GM18499 (cell line): ENCODE measurements around the gene DDX25.

Experiments used
- ATAC-seq: cut with Tn5 transposase; IDR thresholded peaks from one replicate; pipeline ENCODE4 v1.9.1; 2021; ENCODE audit warnings: moderate number of reproducible peaks; ENCODE audit not compliant: insufficient read depth, unreplicated experiment

The DDX25 gene

DNA sequence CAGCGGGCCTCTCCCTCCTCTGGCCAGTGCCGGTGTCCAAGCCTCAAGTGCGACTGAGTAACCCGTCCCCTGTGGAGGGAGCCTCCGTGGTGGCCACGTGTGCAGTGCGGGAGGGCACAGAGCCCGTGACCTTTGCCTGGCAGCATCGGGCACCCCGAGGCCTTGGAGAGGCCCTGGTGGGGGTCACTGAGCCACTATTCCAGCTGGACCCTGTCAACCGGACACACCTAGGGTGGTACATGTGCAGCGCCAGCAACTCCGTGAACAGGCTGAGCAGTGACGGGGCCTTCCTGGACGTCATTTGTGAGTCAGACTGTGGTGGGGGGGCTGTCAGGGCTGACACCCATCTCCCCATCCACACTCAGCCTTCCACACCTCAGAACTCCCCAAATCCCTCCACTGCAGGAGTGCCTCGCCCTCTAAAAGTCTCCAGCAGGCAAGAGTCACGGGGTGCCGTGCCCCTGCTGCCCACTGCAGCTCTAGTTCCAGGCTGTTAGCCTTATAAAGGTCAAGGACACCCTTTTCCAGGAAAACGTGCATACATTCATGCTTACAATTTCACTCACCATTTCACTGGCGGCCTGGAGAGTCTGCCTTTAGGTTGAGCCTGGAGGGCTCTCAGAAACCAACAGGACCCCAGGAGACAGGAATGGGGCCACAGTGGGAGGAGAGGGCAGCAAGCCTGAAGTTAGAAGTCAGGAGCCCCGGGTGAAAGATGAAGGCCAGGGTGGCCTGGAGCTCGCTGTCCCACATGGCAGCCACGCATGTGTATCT lies 44.2 kb downstream of the DDX25 start:
- no peak for ATAC-seq

DNA sequence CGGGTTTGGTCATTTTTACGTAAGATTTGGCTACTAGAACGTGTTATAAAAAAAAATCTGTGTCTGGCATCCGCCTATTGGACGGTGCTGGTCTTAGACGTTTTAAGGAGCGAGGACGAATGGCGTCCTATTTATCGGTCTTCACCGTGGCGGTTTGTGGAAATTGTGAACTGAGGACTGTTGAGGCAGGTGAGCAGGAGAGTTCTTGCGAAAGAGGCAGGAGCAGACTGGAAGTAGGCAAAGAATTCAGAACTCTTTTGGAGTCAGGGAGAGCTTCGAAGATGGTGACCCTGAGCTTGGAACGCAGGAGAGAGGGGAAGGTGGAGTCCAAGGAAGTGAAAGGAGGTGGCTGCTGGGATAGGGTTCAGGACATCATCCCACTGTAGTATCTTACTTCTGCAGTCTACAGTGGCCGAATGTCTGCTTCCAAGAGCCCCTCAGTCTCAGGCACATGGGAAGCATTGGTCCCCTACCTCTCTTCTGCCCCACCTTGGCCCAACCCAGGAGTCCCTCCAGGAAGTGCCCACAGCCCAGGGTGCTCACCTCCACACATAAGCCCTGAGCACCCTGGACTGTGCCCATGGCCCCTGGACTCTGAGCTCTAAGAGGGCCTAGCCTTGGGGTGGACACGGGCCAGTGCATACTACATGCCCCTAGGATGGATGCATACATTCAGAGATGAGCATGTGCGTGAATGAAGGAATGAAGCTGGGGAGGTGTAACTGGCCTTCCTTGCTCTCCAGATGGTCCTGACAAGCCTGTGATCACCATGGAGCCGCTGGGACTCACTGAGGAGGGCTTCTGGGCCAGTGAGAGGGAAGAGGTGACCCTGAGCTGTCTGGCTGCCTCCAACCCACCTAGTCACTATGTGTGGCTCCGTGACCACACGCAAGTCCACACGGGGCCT lies 45.2 kb downstream of the DDX25 start:
- no peak for ATAC-seq

DNA sequence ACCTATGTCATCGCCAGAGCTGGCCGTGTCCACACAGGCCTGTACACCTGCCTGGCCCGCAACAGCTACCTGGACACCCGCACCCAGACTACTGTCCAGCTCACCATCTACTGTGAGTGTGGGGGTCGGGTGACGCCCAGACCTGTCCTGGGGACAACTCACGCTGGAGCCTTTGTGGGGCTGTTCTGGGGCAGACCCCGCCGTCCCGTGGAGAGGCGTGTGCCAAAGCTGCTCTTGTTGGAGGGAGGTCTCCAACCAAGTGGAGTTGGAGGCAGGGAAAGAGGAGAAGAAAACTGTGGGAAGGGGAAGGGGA lies 45.8 kb downstream of the DDX25 start:
- no peak for ATAC-seq

DNA sequence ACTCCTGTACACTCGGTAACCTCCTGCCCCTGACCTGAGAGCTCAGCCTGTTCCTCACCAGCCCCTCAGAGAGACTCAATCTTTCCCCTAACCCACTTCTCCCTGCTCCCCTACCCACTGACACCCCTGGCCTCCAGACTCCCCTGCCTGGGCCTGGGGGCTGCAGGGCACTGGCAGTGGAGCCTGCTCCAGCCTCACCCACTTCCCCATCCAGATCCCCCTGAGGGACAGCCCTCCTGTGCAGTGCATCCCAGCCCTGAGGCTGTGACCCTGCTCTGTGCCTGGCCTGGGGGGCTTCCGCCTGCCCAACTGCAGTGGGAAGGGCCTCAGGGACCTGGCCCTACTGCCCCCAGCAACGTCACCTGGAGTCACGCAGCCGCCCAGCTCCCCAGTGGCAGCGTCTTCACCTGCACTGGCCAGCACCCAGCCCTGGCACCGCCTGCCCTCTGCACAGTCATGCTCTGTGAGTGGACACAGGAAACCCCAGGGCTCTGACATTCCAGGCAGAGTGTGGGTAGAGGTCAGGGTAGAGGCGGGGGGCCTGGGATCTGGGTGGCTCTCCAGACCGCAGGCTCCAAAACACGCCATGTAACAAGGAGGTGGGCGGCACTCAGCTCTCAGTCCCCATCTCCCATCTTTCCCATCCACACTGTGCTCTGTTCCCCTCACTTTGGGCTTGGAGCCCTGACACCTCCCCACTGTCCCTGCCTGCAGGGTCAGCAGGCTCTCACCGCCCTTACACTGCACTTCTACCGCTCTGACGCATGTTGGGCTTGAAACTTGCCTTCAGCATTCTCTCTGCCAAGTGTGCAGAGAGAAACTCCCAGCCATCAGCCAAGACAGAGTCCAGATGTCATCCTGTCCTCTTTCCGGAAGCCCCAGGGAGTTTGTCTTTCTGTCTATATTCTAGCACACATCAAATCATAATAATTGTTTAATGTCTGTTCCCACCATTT lies 46.7 kb downstream of the DDX25 start:
- ATAC-seq, result no peak

DNA sequence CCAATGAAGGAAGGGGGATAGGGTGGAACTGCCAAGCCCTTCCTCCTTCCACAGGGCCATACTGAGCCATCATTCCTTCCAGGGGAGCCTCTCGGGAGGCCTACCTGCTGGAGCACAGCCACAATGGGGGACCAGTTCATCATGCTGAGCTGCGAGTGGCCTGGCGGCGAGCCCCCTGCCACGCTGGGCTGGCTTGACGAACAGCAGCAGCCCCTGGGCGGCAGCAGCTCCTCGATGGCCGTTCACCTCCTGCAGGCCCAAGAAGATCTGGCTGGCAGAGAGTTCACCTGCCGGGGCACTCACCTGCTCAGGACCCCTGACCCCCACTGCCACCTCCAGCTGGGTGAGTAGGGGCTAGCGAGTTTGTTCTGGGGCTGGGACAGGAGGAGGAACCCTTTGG lies 47.4 kb downstream of the DDX25 start:
- no peak for ATAC-seq

DNA sequence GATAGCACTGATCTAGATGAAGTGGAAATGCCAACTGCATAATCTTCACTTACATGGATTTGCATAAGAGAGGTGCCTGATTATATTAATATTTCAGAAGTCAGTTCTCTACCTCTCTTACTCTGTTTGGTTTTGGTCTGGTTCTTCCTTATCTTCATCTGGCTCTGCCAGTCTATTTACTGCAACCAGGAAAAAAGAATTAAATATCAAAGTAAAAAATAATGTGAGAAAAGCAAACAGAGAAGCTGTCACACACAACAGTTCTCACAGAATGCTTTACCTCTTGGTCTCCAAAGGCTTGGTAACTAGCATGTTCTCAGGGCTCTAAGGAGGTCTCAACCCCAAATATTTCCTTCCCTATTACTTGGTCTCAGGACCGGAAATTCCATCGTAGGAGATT lies 48.3 kb downstream of the DDX25 start:
- ATAC-seq, result no peak

DNA sequence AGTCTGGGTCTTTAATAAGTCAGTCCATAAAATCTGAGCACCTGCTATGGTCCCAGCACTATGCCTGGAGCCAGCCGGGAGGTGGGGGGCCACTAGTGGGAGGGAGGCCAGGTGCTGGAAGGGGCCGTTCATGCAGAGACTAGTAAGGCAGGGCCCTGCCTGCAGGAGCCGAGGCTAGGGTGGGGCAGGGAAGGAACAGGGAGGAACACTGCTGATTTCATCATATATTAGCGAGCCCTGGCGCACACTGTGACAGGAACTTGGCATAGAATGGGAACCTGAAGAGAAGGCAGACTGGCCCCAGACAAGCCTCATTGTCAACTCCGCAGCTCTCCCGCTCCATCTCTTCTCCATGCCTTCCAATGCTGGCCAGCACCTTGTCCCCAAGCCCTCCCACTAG lies 48.7 kb downstream of the DDX25 start:
- no peak for ATAC-seq

DNA sequence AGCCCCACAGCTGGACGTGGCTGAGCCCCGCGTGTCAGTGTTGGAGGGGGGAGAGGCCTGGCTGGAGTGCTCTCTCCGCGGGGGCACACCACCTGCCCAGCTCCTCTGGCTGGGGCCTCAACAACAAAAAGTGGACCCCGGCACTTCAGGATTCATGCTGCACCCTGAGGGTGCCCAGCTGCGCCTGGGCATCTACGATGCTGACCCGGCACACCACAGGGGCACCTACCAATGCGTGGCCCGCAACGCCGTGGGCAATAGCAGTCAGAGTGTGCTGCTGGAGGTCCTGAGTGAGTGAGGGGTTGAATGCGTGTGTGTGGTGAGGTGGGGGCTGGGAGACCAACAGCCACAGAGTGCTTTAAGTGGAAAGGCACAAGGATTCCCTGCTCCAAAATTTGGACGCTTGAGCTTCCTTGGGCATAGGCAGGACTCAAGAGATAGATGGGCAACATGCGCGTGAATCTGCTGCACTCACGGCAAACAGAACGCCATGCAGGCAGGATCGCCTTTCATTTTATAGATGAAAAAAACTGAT lies 49.2 kb downstream of the DDX25 start:
- ATAC-seq, result no peak

DNA sequence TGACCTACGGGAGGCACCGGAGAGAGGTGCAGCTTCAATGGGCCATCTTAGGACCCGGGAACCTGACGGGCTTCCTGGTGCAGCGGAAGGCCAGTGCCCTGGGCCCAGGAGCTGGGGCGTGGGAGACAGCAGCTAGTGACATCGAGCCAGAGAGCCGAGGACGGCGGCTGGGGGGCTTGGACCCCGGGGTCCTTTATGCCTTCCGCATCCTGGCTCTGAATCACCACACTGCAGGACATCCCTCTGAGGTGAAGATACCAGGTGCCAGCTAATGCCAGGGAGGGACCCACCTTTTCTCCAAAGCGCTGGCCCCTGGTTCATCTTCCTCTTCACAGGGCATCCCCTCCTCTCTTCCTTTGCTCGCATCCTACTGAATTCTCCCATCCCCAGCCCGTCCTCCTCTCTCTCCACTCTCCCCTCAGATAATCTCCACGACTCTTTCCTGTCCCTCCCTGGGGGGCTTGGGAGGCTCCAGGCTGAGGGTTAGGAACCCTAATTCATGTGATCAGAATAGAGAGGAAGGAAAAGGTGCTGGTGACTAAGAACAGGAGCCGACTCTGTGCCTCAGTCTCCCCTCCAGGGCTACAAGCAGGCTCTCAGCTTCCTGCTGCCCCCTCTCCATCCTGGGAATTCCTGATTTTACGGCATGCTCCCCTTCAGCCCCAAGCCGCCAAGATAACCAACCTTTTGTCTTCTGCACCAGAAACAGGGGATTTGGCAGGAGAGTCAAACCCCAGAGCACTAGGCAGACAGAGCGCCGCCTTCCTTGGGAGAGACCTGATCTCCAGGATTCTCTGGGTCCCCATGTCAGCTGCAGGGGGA lies 50.0 kb downstream of the DDX25 start:
- no peak for ATAC-seq

DNA sequence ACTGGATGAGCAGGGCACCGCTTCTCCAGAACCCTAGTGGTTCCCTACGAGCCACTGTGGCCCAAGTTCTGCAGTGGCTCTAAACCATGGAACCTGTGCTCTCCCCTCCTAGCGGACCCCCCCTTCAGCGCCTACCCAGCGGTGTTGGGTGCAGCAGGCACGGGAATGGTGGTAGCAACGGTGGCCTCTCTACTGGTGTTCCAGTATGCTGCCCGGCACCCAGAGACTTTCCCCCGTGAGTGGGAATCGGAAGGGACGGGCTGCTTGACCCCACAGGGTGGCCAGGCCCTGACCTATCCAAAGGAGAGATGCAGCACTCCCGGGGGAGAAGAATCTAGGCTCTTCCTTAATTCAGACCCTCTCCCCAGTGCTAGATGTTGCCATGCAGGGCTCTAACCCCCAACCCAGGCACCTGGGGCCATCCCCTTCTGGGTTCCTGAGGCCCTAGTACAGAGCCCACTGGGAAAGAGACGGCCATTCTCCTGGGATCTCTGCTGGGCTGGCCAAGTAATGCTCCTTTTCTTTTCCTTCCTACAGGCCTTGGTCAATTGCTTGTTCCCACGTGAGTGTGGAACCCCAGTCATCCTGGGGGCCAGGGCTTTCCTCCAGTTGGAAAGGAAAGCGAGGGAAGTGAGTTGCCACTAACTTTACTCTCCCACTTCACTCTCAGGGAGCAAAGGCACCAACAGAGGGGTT lies 50.8 kb downstream of the DDX25 start:
- no peak for ATAC-seq

DNA sequence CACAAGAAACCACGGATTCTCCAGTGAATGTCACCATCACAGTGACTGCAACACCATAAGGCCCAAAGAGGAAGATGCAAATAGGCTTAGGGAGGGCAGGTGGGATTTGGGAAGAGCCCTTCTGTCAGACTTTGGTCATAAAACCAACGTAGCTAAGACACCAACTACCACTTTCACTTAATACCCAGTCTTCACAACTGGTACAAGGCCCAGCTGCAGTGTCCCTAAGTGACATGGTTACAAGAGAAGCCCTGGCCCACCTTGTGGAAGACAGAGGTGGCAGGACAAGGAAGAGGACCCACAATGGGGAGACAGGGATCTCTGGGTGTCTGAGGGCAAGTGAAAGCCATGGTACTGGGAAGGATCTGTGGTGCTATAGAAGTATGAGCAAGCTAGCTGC lies 51.5 kb downstream of the DDX25 start:
- no peak for ATAC-seq

DNA sequence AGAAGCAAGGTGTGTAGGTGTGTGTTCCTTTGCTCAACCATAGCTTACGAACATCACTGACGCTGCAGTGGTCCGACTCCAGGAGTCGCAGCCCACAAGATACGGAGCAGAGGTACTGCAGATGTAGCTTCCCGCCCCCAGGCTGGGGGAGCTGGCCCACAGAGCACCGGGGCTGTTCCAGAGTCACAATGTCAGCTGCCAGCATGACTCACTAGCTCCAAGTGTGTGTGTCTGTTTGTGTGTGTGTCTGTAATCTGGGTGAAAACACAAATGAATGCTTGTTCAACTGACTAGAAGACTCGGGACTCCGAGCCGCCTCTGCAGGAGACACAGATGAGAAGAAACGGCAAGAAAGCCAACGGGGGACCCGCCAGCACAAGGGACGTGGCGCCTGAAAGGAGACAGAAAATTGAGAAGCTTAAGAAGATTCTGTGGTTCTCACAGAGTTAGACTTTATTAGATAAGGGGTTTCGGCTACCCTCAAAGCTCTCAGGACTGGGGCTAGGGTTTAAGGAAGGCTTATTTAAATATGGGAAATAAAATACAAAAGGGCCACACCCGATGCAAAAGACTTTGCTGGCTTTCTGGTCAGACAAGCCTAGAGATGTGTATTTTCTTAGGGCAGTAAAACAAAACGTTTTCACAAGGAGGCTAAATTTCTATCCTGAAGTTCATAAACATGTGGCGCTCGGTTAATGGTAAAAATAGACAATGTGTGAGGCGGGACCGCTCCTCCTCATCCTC lies 52.3 kb downstream of the DDX25 start:
- no peak for ATAC-seq

DNA sequence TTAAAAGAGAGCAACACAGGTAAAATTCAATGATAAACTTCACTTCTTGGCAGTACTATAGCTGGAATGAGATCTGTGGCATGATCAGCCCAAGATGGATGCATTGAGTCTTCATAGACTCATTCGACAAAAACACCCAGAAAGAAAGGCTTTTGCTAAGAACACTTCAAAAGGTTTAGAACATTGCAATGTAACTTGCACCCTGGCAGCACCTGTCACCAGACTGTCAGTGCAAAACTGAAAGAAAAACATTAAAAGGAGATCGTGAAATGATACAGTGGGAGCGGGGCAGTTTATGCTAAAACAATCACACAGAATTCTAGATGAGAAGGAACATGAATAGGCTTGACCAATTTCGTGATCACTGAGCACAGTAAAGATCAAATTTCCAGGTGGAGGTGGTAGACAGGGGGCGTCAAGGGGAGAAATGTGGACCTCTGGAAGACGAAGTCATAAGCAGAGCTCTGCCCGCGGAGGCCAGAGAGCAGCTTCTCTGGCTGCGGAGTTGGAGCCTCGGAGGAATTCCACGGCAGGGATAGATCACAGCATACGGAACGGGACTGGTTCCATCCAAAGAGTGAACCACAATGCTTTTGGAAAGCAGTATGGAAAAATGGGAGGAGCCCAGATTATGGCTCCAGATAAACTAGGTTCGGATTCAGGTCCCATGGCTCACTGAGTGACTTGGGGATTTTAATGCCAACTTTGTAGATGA lies 53.5 kb downstream of the DDX25 start:
- no peak for ATAC-seq

DNA sequence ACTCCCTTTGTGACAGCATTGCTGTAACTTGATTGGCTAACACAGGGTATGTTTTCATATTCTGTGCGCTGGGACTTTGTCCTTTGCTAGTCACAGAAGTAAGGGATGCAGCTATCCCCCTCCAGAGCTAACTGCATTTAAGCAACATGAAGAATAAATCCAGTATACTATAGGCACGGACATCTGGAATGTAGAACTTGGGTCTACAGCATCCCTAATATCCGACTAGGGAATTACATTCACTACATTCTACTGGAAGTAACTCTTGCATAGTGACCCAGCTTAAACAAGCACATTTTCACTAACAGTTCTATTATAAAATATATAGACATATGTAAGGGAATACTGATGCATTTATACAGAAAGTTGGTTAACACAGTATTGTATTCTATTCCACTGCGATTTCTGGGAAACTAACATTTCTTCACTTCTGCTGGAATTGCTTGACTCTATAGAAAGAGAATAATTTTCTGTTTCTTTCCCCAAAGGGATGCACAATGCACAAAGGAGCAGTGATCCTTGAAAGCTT lies 54.6 kb downstream of the DDX25 start:
- ATAC-seq, result no peak

DNA sequence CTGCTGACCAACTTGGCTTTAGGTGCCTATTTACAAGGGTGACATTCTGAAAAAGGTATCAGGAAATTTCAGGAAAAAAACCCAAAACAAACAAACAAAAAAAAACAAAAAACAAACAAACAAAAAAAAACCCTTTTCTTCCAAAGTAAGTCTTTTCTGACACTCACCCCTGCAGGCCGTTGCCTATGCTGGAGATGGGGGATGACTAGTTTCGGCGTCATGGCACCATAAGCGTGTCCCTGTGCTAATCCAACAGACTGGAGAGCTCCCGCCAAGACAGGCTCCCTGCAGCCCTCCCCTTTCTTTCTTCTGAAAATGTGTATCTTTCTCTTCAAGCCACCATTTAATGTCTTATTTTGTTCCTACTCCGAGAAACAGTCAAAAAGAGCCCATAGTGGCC lies 55.2 kb downstream of the DDX25 start:
- ATAC-seq, result no peak

DNA sequence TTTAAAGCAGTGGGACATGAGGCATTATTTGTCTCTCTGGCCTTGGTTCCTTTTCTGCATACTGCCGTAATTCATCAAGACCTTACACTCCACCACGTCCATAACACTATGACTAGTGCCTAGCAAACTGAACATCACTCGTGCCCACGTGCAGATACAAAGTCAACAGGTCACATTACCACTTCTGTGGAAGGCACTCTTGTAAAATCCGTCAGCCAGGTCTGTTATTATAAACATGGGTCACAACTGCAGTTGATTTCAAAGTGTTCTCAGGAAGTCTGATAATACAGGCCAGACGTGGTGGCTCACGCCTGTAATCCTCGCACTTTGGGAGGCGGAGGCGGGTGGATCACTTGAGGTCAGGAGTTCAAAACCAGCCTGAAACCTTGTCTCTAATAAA lies 55.6 kb downstream of the DDX25 start:
- no peak for ATAC-seq

DNA sequence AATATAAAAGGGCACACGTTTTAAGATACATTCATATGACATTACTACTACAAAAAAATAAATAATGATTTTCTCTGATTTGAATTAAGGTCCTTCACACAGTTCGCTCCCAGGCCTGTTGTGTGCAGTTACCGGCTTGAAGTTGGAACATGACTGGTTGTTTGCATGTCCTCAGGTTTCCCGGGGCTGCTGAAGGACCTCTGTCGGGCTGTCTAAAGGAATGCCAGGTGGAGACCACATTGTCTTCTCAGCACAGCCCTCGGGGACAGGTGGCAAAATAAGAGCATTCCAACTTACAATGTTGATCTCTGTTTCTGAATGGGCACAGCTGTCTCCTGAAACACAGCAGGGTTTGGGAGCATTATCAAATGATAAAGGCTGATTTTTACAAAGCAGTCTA lies 56.5 kb downstream of the DDX25 start:
- no peak for ATAC-seq

DNA sequence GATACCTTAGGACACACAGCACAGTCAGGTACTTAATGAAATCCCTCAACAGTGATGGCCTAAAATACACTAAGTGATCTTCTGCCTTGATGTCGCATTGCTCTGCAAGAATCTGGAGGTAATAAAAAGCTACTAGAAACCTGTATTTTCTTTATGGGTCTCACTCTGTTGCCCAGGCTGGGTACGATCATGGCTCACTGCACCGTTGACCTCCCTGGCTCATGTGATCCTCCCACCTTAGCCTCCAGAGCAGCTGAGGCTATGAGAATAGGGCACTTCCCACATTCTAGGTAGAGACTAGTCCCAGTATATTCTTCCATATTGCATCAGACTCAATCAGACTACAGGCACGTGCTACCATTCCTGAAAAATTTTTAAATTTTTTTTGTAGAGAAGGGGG lies 63.2 kb downstream of the DDX25 start:
- ATAC-seq, result no peak
